Endometrial microvascular endothelial cells (primary cell): ENCODE results near the gene PTPN4. TPM values are rescaled to one million over a fixed set of nuclear protein-coding genes. Genes with fewer than 3 reads are reported as not detected.
"Not testable (repeated sequence)": the region's sequence is repeated elsewhere in the genome, so short reads cannot be mapped to it uniquely, and the experiment has no call there.

ENCODE experiments used
- in situ Hi-C: cut with HindIII; loops from 2 replicates; pipeline ENCODE4 v1.10.0; 2017; ENCODE audit warnings: low sequenced_read_pairs, low pct_unique_long_range_greater_than_20kb; ENCODE audit errors: inconsistent ontology term
- total RNA-seq: library from RNA; depleted of rRNA; stranded (reverse); fragments of >200 nt; gene quantifications from one replicate; pipeline ENCODE4 v1.2.3, GENCODE V29; 2015; ENCODE audit errors: inconsistent ontology term

The PTPN4 gene
- total RNA-seq, 1 donor from 2014 or later: 22.8 TPM

GRCh38 chr2:119981896-119982295 is 222.2 kb downstream of the PTPN4 start:
- in situ Hi-C loops: no loop called here

- in situ Hi-C loops: no loop called here
Observed at GRCh38 chr2:119982506-119982905, 222.8 kb downstream of the PTPN4 start.

GRCh38 chr2:119983108-119983507 is 223.4 kb downstream of the PTPN4 start:
- in situ Hi-C loops: no loop called here

- in situ Hi-C loops: no loop called here
Observed at GRCh38 chr2:119996148-119996547, 236.4 kb downstream of the PTPN4 start.

DNA sequence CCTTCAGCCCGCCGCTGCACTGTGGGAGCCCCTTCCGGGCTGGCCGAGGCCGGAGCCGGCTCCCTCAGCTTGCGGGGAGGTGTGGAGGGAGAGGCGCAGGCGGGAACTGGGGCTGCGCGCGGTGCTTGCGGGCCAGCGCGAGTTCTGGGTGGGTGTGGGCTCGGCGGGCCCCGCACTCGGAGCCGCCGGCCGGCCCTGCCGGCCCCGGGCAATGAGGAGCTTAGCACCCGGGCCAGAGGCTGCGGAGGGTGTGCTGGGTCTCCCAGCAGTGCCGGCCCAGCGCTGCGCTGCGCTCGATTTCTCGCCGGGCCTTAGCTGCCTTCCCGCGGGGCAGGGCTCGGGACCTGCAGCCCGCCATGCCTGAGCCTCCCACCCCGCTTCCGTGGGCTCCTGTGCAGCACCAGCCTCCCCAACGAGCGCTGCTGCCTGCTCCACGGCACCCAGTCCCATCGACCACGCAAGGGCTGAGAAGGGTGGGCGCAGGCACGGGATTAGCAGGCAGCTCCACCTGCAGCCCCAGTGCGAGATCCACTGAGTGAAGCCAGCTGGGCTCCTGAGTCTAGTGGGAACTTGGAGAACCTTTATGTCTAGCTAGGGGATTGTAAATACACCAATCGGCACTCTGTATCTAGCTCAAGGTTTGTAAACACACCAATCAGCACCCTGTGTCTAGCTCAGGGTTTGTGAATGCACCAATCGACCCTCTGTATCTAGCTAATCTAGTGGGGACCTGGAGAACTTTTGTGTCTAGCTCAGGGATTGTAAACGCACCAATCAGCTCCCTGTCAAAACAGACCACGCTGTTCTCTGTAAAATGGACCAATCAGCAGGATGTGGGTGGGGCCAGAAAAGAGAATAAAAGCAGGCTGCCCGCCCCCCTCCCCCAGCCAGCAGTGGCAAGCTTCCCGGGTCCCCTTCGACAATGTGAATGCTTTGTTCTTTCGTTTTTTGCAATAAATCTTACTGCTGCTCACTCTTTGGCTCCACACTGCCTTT is 237.5 kb downstream of the PTPN4 start:
- in situ Hi-C loops: not testable (repeated sequence)

- in situ Hi-C loops: no loop called here
Observed at GRCh38 chr2:120001471-120001870, 241.7 kb downstream of the PTPN4 start.

DNA sequence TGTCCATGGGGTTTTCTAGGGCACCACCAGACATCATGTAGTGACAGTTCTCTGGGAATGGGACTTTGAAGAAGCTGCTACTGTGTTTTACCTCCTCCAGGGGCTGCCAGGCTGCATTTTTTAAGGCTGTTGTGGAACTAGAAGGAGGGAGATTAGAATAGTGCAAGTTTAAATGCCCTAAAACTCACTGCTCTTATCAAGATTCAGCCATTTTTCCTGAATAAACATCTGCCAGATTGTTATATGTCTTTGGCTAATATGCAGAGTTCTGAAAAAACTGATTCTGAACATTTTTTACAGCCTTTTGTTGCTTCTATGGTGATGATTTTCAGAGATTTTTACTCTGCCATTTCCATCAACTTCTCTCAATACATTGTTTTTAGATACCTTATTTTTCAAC is 244.5 kb downstream of the PTPN4 start:
- in situ Hi-C loops: no loop called here

GRCh38 chr2:120005834-120006521 is 246.3 kb downstream of the PTPN4 start:
- in situ Hi-C loops: no loop called here

- in situ Hi-C loops: no loop called here
Observed at GRCh38 chr2:120007851-120008250, 248.1 kb downstream of the PTPN4 start.

DNA sequence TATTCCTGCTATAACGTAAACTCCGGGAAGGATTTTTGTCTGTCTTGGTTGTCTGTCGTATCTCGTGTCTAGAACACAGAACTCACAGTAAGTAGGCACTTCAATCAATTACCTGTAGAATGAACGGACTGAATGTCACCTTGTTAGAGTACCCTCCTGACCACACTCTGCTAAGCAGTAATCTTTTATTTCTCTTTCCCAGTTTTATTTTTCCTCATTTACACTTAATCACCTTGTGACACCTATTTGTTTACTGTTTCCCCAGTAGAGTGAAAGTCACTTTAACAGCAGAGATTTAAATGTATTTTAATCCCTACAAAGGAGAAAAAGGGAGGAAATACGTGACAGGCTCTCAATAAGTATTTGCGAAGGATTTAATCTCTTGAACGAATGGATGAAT is 252.6 kb downstream of the PTPN4 start:
- in situ Hi-C loops: no loop called here

DNA sequence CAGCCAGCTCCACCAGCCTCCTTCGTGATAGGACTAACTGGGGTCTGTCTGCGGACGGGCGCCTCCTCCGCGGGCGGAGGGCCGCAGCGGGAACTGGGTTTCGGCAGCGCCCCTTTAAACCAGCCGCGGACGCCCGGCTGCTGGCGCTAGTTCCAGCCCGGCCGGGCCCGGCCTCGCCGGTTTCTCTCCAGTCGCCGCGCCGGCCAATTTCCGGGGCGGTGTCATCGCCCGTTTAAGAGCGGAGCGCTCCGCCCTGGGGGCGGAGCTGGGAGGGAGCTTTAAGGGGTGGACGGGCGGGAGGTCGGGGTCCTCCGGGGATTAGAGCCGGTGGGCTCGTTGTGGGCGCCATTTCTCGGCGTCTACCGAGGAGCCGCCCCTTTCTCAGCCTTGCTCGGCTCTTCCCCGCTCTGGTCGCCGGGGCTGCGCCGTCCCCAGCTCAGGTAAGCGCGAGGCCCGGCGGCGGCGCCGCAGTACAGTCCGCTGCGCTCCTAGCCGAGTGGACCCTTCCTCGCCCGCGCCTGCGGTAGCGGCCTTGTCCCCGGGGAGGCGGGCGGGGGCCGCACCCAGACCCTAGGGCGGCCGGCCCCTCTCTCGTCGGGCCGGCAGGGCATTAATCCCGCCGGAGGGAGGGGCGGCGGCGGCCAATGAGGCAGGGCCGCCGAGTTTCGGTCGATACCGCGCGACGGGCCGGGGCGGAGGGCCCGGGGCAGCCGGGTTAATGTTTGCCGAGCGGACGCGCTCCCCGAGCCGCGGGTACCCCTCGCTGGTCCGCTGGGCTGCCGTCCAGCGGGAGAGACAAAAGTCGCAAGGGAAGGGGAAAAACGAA is 253.3 kb downstream of the PTPN4 start, which contains the start of gene EPB41L5:
Gene EPB41L5, plus strand, starts transcription at position 307 of the 826 bp plus-strand sequence. CDS start 6,008 bp downstream, outside the sequence.
- in situ Hi-C loops: no loop called here

DNA sequence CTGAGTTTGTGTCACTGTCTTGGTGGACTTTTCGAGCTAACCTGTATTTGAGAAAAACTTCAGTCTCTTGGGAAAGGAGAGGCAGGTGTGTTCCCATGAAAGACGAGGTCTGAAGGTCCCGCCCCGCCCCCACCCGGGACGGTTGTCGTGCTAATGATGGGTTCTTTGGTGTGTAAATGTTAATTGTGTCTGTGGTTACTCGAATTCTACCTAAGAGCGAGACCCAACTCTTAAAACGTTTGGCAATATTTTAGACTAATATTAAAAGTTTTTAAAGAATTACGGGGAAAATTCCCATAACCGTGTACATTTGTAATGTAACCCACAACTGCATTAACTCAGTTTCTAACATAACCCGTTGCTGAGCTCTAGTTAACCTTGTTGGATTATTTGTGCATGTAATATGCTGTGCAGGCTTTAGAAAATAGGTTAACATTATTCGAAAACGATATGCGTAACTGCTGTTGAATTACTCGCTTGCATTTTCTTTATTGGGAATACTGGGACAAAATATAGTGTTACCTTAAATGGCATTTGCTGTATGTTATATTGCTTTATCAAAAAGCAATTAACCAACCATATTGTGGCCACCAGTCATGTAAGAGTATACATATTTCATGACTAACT is 254.0 kb downstream of the PTPN4 start:
- in situ Hi-C loops: no loop called here

DNA sequence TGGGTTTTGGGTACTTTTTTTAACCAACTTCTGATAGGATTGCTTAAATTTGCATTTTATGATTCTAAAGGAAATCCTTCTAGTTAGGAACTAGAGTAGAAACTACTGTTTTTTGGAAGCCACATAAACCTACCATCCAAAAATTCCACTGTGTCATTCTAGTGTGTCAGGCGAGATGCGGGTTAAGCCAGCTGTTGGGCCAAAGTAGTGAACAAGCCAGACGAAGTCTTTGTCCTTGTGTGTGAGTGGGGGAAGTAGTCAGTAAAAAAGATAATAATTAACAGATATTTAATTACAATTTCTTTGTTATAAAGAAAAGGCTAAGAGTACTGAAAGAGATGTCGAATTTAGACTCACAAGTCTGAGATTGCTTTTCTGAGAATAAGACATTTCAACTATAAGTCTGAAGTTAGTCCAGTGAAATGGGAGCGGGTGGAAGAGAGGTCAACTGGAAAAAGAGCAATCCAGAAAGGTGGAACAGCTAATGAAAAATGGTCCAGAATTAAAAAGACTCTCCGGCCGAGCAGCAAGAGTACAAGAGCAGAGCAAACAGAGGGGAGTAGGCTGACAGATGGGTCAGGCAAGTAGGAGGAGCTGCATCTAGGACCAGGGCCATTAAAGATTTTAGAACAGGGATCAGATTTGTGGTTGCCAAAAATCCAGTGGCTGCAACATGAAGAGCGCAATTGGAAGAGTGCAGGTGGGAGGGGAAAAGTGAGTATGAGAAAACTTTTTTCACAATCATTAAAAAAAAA is 254.7 kb downstream of the PTPN4 start:
- in situ Hi-C loops: no loop called here

DNA sequence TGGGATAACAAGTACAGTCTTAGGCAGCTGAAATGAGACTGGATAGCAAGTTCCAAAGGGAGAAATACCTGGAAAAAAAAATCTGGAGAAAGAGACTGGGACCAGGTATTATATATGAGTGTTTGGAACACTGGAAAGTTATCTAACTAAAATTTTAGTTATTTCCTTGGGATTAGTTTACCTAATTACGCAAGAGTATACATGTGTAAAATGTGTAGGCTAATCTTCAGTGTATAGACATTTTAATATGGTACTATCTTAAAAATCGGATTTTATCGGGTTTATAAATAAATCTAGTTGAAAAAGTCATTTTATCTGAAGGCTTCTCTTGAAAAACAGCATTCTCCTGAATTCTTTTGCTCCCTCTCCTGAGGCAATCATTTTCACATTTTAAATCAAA is 257.1 kb downstream of the PTPN4 start:
- in situ Hi-C loops: no loop called here

- in situ Hi-C loops: no loop called here
Observed at GRCh38 chr2:120017201-120017600, 257.5 kb downstream of the PTPN4 start.

GRCh38 chr2:120018549-120018948 is 258.8 kb downstream of the PTPN4 start:
- in situ Hi-C loops: no loop called here

DNA sequence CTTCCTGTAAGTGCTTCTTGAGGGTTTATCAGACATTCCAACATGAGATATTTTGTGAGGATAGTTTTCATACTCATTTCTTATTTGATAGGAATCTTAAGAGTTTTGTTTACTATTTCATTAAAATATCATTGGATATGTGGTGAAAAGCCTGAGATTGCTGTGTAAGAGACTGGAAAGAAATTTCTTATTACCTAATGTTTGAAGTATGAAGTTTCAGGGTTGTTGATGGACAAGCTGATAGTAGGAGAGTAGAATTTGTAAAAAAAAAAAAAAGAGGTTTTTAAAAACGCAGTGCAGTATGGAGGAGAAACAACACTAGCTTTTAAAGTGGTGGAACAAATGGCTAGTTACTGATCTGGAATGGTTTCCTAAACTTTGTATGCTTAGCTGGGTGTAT is 260.8 kb downstream of the PTPN4 start:
- in situ Hi-C loops: no loop called here

GRCh38 chr2:120022505-120022904 is 262.8 kb downstream of the PTPN4 start:
- in situ Hi-C loops: not testable (repeated sequence)
